Measurements from ENCODE around the gene AHCTF1.

GRCh38 chr1:246947255-246947654, 15.5 kb upstream of the AHCTF1 start:
- TF ChIP-seq CTCF (IDR thresholded peaks at IDR 0.05) (no peak), POLR2A (IDR thresholded peaks at IDR 0.05) (no peak)

All from suprapubic skin (tissue), 3 donors.